ENCODE data around the gene PKP1. TPM values are rescaled to one million over a fixed set of nuclear protein-coding genes. Genes with fewer than 3 reads are reported as not detected.

The PKP1 gene
- total RNA-seq, 1 donor from 2014 or later = not detected

DNA sequence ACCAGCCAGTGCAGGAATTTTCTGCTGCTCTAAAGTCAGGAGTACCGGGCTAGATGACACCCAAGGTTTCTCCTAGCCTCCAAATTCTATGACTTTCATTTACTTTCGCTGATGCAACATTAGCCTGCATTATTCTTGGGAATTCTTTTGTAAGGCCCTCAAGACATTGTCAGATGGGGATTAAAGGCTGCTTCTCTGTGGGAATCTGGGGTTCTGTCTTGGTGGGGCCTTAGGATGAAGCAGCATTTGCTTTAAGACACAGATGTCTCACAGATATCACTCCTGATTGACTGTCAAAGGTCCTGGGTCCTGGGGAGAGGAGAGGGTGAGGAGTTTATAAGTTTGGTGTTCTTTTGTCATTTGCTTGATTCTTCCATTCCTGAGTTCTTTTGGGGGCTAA lies 11.6 kb downstream of the PKP1 start:
- intact Hi-C loops (cut with micrococcal nuclease) = no loop called here
- H3K36me3 Mint-ChIP-seq (ENCODE audit: low read depth) = no peaks in the 10 kb centered on the region
- H3K4me3 Mint-ChIP-seq = no peak overlapping the region
- no peaks in the 10 kb centered on the region for H3K4me1 Mint-ChIP-seq (ENCODE audit: low read depth)
- no peaks in the 10 kb centered on the region for H3K9me3 Mint-ChIP-seq
- peaks cover 29% of the 10 kb centered on the region for H3K27me3 Mint-ChIP-seq (ENCODE audit: insufficient read depth)
- H3K27ac Mint-ChIP-seq = no peak overlapping the region
- DNase-seq (ENCODE audit: low spot score) = no peak

DNA sequence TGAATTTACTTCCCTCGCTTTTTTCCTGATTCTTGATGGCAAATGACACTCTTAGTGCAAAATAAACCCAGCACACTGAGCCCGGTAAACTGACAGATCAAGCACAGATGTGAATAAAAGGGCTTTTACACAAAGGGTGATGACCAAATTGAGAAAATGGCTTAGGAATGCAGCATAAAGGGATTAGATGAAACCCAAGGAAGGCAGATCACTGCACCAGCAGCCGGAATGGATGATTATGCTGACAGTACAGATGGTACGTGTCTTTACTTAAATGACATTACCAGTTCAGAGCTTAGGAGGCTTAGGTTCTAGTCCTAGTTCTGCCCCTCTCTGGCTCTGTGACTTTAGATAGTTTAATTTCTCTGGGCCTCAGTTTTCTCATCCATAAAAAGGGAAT lies 12.0 kb downstream of the PKP1 start:
- H3K27me3 Mint-ChIP-seq (ENCODE audit: insufficient read depth) = peaks cover 29% of the 10 kb centered on the region
- no peak overlapping the region for H3K4me3 Mint-ChIP-seq
- H3K4me1 Mint-ChIP-seq (ENCODE audit: low read depth) = no peaks in the 10 kb centered on the region
- DNase-seq (ENCODE audit: low spot score) = no peak
- H3K27ac Mint-ChIP-seq = no peak overlapping the region
- intact Hi-C loops (cut with micrococcal nuclease) = no loop called here
- no peaks in the 10 kb centered on the region for H3K36me3 Mint-ChIP-seq (ENCODE audit: low read depth)
- H3K9me3 Mint-ChIP-seq = no peaks in the 10 kb centered on the region

DNA sequence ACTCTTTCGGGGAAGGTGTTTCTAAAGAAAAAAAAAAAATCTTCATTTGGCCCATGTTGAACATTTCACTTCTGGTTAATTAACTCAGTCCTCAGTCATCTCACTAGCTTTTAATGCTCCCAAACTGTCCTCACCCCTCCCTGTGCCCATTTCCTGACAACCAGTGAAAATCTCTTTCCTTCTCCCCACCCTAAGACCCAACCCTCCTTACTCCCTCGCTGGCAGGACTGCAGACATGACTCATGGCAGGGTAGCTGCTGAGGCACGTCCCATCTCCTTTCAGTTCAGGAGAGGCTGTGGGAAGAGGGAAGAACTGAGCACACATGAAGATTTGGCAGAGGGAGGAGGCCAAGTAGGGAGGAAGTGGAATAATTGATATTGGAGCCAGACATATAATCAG lies 12.6 kb downstream of the PKP1 start:
- intact Hi-C loops (cut with micrococcal nuclease) = no loop called here
- no peaks in the 10 kb centered on the region for H3K36me3 Mint-ChIP-seq (ENCODE audit: low read depth)
- DNase-seq (ENCODE audit: low spot score) = no peak
- no peaks in the 10 kb centered on the region for H3K9me3 Mint-ChIP-seq
- peaks cover 27% of the 10 kb centered on the region for H3K27me3 Mint-ChIP-seq (ENCODE audit: insufficient read depth)
- no peak overlapping the region for H3K27ac Mint-ChIP-seq
- no peak overlapping the region for H3K4me3 Mint-ChIP-seq
- H3K4me1 Mint-ChIP-seq (ENCODE audit: low read depth) = no peaks in the 10 kb centered on the region

DNA sequence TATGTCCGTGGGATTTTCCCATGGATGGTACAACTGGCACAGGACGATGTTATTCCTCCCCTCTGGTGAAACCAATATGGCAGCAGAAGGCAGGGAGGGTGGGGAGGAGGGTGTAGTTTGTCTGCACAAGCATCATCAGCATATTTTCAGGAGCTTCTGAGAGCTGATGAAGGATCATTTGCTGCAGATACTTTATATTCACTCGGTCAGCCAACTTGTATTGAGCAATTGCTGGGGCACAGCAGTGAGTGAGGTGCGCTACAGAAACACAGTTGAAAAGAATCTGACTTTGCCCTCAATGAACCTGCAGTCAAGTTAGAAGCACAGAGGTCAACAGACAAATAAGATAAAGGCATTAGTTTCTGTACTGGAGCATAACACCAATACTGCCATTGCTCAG lies 13.0 kb downstream of the PKP1 start:
- H3K4me1 Mint-ChIP-seq (ENCODE audit: low read depth) = no peaks in the 10 kb centered on the region
- no peak for DNase-seq (ENCODE audit: low spot score)
- no peak overlapping the region for H3K4me3 Mint-ChIP-seq
- no peak overlapping the region for H3K27ac Mint-ChIP-seq
- intact Hi-C loops (cut with micrococcal nuclease) = no loop called here
- H3K27me3 Mint-ChIP-seq (ENCODE audit: insufficient read depth) = peaks cover 27% of the 10 kb centered on the region
- H3K9me3 Mint-ChIP-seq = no peaks in the 10 kb centered on the region
- H3K36me3 Mint-ChIP-seq (ENCODE audit: low read depth) = no peaks in the 10 kb centered on the region

DNA sequence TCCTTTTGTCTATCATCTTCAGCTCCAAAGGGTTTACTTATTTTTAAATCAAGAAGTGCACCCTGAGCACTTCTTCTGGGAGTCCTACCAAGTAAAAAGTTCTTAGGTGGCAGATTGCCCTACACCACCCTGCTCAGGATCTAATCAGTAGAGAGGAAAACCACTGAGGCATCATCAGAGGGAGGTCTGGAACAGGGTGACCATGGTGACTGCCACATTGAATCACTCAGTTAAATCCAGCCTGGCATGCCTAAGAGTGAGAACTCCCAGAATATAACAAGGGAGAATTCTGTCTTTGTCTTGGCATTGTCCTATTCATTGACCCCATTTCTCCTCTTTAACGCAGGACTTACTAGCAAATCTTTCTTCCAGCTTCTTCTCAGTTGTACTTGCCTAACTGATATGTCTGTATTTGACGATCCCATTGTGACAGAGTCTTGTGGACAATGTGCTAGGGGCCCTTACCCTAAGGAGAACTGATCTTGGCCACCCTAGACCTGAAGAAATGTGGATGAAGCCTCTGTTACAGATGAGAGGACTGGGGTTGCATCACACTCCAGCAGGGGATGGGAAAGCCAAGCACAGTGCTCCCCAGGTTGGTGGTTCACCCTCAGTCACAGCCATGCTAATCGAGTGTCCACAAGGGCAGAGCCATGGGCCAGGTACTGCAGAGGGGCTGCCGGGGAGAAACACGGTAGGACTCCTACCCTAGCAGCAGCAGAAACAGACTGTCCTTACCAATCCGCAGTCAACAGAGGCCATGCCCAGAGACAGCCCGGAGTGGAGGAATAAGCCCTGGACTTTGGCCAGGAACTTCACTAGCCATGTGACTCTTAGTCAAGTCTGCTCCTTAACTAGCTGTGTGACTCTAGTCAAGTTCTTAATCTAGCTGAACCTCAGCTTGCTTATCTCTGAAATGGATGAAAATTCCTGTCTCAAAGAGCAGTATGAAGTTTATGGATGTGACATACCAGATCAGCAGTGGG lies 15.4 kb downstream of the PKP1 start:
- Mint-ChIP-seq H3K27ac (no peak overlapping the region), H3K4me3 (no peak overlapping the region), H3K4me1 (ENCODE audit: low read depth) (no peaks in the 10 kb centered on the region), H3K27me3 (ENCODE audit: insufficient read depth) (peaks cover 25% of the 10 kb centered on the region), H3K9me3 (no peaks in the 10 kb centered on the region), H3K36me3 (ENCODE audit: low read depth) (no peaks in the 10 kb centered on the region)
- DNase-seq (ENCODE audit: low spot score) = no peak
- intact Hi-C loops (cut with micrococcal nuclease) = no loop called here

DNA sequence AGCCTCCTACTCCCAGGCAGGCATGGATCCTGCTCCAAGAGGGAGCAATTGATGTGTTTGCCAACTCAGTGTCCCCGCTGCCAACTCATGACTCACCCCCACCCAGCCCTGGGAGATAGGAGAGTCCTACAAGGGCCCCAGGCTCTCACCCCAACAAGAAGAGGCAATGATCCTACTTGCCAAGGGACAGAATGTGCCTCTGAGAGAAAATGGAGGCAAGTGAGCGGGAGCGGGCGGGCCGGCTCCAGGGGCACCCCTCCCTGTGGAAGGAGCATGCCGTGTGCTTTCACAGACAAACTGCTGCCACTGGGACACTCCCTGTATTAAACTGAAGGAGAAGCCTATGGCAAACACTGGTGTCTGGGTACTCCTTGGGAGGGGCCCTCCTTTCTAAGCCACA lies 16.7 kb downstream of the PKP1 start:
- Mint-ChIP-seq H3K27me3 (ENCODE audit: insufficient read depth) (peaks cover 19% of the 10 kb centered on the region), H3K36me3 (ENCODE audit: low read depth) (no peaks in the 10 kb centered on the region), H3K9me3 (no peaks in the 10 kb centered on the region), H3K4me3 (no peak overlapping the region), H3K4me1 (ENCODE audit: low read depth) (no peaks in the 10 kb centered on the region), H3K27ac (no peak overlapping the region)
- DNase-seq (ENCODE audit: low spot score) = no peak
- intact Hi-C loops (cut with micrococcal nuclease) = no loop called here

DNA sequence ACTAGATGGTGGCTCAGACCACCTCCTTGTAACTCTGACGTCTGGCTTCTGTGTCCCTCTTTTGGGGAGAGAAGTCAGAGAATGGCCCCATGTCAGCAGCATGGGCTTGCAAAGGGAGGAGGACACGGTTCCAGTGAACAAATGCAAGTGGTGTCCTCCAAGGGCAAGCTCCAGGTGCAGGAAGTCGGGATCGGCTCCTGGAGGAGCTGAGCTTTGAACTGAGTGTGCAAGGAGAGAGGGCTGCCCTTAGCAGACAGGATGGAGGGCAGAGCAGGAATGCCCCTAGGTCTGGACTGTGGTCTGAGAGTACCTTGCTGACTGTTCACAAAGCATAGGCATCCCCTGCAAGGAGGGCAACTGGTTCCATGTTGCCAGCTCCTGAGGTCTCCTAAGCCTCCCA lies 17.3 kb downstream of the PKP1 start:
- intact Hi-C loops (cut with micrococcal nuclease) = no loop called here
- no peaks in the 10 kb centered on the region for H3K36me3 Mint-ChIP-seq (ENCODE audit: low read depth)
- no peak overlapping the region for H3K4me3 Mint-ChIP-seq
- no peak for DNase-seq (ENCODE audit: low spot score)
- H3K4me1 Mint-ChIP-seq (ENCODE audit: low read depth) = no peaks in the 10 kb centered on the region
- H3K27me3 Mint-ChIP-seq (ENCODE audit: insufficient read depth) = peaks cover 15% of the 10 kb centered on the region
- no peaks in the 10 kb centered on the region for H3K9me3 Mint-ChIP-seq
- no peak overlapping the region for H3K27ac Mint-ChIP-seq

DNA sequence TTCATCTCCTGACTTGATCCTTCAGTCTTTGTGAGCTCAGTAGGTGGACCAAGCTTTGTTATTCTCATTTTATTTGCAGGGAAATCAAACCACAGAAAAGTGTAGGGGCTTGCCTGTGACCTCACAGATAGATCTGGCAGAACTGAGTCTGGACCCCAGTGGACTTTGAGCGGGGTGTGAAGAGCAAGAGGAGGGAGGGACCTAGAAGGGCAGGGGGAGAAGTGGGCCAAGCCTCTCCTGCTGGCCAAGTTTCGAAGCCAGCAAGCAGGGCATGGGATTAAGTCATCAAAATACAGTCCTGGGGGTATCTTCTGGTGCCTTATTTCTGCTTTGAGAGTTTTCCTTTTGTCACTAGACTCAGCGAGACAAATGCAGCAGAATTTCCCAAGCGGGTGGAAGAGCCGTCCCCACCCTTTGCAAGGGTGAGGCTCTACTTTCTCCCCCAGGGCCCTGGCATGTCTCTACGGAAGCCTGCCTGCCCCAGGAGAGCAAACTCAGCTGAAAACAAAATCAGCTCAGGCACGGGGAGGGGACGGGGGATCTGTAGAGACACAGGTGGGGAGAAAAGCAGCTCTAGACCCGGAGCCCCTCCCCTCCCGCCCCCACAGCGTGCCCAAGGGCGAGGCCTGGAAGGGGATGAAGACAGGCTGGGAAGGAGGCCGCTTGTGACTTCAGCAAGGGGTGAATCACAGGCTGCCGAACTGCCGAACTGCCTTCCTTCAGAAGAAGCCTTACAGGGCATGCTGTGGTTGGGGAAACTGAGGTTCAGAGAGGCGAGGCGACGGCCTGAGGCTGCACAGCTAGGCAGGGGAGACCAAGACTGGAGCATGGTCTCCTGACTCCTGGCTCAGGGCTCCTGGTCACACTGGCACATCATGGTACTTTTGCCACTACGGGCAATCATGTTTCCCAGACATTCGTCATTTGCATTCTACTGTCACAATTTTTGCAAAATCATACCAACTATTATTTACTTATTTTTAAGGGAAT lies 19.2 kb downstream of the PKP1 start:
- Mint-ChIP-seq H3K27ac (no peak overlapping the region), H3K9me3 (no peaks in the 10 kb centered on the region), H3K27me3 (ENCODE audit: insufficient read depth) (peaks cover 11% of the 10 kb centered on the region), H3K36me3 (ENCODE audit: low read depth) (no peaks in the 10 kb centered on the region), H3K4me1 (ENCODE audit: low read depth) (no peaks in the 10 kb centered on the region), H3K4me3 (no peak overlapping the region)
- no peak for DNase-seq (ENCODE audit: low spot score)
- intact Hi-C loops (cut with micrococcal nuclease) = no loop called here

DNA sequence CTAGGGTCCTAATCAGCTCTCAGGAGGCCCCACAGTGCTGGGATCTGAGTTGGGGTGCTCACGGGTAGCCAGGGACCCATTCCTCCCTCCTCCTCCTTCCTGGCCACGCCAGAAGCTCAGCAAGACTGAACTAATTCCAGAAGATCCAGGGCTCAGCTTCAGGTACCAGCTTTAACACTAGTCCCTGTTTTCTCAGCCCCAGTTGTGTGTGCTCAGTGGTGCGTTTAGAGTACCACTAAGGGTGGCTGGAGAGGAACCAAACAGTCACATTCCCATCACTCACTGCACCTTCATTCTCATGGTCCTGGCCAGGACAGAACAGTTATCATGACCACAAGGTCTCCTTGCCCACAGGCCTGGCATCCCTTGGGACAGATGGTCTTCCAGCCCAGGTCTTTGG lies 20.8 kb downstream of the PKP1 start:
- no peaks in the 10 kb centered on the region for H3K4me1 Mint-ChIP-seq (ENCODE audit: low read depth)
- no peak overlapping the region for H3K4me3 Mint-ChIP-seq
- H3K9me3 Mint-ChIP-seq = no peaks in the 10 kb centered on the region
- no peak for DNase-seq (ENCODE audit: low spot score)
- H3K27ac Mint-ChIP-seq = no peak overlapping the region
- H3K36me3 Mint-ChIP-seq (ENCODE audit: low read depth) = no peaks in the 10 kb centered on the region
- intact Hi-C loops (cut with micrococcal nuclease) = no loop called here
- peaks cover 15% of the 10 kb centered on the region for H3K27me3 Mint-ChIP-seq (ENCODE audit: insufficient read depth)

DNA sequence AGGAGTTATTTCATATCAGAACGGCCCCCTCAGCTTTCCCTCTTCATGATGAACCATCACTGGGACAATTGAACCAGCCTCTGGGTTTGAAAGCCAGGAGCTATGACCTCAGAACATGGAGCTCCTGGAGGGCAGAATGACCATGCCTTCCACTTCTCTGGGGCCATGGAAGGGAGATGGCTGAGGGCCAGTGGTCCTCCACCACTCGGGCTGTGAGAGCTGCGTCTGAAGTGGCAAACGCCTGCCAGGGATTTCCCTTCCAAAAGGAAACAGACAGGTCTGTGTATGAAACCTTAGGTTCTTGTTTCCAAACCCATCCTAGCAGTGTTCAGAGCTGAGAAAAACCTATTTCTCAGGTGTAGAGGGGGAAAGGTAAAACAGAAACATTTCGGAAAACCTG lies 22.5 kb downstream of the PKP1 start:
- intact Hi-C loops (cut with micrococcal nuclease) = no loop called here
- no peak for DNase-seq (ENCODE audit: low spot score)

DNA sequence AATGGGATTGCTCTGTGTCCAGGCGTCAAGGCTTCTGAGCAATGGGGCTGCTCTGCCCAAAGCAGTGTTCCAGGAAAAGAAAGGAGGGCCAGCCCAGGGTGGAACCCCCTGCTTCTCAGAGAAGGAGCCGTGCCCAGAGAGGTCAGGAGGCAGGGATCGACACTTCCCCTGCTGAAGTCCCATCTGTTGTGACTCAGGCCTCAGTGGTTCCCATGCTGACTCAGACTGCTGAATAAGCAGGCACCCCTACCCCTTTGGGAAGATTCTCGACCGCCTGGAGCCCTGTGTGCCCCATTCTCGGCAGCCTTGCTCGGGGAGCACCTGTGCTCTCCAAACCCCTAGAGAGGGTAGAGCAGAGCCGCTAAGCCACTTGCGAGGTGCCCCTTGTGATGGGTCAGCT lies 23.9 kb downstream of the PKP1 start:
- H3K4me1 Mint-ChIP-seq (ENCODE audit: low read depth) = no peaks in the 10 kb centered on the region
- no peak overlapping the region for H3K4me3 Mint-ChIP-seq
- intact Hi-C loops (cut with micrococcal nuclease) = no loop called here
- no peaks in the 10 kb centered on the region for H3K36me3 Mint-ChIP-seq (ENCODE audit: low read depth)
- H3K27me3 Mint-ChIP-seq (ENCODE audit: insufficient read depth) = peaks cover 25% of the 10 kb centered on the region
- H3K27ac Mint-ChIP-seq = no peak overlapping the region
- no peaks in the 10 kb centered on the region for H3K9me3 Mint-ChIP-seq
- no peak for DNase-seq (ENCODE audit: low spot score)

More for the DNA sequence above, 22.5 kb downstream of the PKP1 start:
- H3K4me3 Mint-ChIP-seq = no peak overlapping the region
- peaks cover 25% of the 10 kb centered on the region for H3K27me3 Mint-ChIP-seq (ENCODE audit: insufficient read depth)
- no peaks in the 10 kb centered on the region for H3K4me1 Mint-ChIP-seq (ENCODE audit: low read depth)
- H3K36me3 Mint-ChIP-seq (ENCODE audit: low read depth) = no peaks in the 10 kb centered on the region
- no peaks in the 10 kb centered on the region for H3K9me3 Mint-ChIP-seq
- H3K27ac Mint-ChIP-seq = no peak overlapping the region

DNA sequence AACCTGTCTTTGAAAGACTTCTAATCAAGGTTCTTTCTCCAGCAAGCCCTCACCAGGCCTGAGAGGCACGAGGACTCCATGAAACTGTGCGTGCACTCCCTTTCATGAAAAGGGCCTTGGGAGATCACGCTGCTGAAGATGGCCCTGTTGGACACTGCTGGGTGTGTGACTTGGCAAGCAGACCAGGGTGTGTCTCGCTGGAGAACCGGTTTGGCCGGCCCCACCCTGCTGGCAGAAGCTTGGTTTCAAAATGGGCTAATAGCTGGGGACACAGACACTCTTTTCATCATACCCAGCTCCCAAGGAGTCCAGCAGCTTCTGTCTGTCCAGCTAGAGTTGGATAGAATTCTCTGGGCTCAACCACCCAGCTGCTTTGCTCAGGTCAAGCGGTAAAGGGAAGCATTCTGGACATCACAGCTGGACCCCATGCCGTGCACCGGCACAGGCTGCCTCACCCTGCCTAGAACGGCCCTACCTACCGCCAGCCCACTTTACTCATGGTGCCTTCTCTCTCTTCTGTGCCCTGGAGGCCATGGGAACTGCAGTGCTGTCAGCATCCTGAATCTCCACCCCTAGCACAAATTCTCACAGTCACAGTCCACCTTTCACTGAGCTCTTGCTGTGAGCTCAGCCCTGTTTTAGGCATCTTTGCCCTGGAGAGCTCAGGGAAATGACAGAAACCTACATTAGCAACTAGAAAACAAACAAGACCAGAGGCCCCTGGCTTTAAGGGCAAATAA lies 24.6 kb downstream of the PKP1 start:
- no peaks in the 10 kb centered on the region for H3K9me3 Mint-ChIP-seq
- H3K27ac Mint-ChIP-seq = no peak overlapping the region
- DNase-seq (ENCODE audit: low spot score) = no peak
- H3K36me3 Mint-ChIP-seq (ENCODE audit: low read depth) = no peaks in the 10 kb centered on the region
- H3K27me3 Mint-ChIP-seq (ENCODE audit: insufficient read depth) = peaks cover 28% of the 10 kb centered on the region
- no peak overlapping the region for H3K4me3 Mint-ChIP-seq
- intact Hi-C loops (cut with micrococcal nuclease) = no loop called here
- H3K4me1 Mint-ChIP-seq (ENCODE audit: low read depth) = no peaks in the 10 kb centered on the region
